ENCODE data around the gene PRSS16. TPM values are rescaled to one million over a fixed set of nuclear protein-coding genes. Genes with fewer than 3 reads are reported as not detected.

The PRSS16 gene
- total RNA-seq, 2 donors from 2014 or later = 11.9 to 15.2 TPM

DNA sequence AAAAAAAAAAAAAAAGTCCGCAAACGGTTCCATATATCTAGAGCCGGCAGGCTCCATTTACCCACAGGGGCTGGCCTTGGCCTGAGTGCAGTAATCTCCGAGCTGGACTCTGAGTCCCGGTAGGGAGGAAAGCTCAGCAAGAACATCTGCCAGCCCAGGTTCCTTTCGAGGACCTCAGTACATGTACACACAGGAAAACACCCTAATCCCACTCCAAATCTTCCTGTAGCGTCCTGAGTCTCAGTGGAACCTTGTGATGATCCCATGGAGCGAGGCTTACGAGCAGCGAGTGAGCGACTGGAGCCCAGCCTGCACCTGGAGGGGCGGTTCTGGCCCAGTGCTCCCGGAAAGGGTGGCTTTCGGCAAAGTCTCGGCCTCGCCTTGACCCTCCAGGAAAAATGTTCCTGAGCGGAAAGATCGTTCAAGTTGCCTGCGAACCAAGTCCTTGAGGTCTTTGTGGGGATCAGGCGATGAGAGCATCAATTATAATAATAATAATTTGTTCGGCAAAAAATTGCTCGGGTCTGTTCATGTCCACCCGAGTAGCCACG lies 32.1 kb downstream of the PRSS16 start:
- H3K4me3 ChIP-seq = no peak overlapping the region
- H3K27me3 ChIP-seq (replicated peaks; ENCODE audit: insufficient read depth) = peaks cover 41% of the 10 kb centered on the region
- TF ChIP-seq POLR2A (IDR thresholded peaks at IDR 0.05) = no peak
- TF ChIP-seq POLR2AphosphoS5 (IDR thresholded peaks at IDR 0.05) = no peak
- TF ChIP-seq, protein P1, sequence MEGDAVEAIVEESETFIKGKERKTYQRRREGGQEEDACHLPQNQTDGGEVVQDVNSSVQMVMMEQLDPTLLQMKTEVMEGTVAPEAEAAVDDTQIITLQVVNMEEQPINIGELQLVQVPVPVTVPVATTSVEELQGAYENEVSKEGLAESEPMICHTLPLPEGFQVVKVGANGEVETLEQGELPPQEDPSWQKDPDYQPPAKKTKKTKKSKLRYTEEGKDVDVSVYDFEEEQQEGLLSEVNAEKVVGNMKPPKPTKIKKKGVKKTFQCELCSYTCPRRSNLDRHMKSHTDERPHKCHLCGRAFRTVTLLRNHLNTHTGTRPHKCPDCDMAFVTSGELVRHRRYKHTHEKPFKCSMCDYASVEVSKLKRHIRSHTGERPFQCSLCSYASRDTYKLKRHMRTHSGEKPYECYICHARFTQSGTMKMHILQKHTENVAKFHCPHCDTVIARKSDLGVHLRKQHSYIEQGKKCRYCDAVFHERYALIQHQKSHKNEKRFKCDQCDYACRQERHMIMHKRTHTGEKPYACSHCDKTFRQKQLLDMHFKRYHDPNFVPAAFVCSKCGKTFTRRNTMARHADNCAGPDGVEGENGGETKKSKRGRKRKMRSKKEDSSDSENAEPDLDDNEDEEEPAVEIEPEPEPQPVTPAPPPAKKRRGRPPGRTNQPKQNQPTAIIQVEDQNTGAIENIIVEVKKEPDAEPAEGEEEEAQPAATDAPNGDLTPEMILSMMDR (IDR thresholded peaks at IDR 0.05) = no peak
- 6% methylated on average over 24 of the region's 24 CpGs for WGBS
- no peaks in the 10 kb centered on the region for H3K36me3 ChIP-seq
- no peak for DNase-seq (ENCODE audit: low spot score)
- intact Hi-C loops (cut with DNase I) = no loop called here
- no peaks in the 10 kb centered on the region for H3K4me1 ChIP-seq (replicated peaks)
- no peaks in the 10 kb centered on the region for H3K9me3 ChIP-seq
- no peak overlapping the region for H3K27ac ChIP-seq

DNA sequence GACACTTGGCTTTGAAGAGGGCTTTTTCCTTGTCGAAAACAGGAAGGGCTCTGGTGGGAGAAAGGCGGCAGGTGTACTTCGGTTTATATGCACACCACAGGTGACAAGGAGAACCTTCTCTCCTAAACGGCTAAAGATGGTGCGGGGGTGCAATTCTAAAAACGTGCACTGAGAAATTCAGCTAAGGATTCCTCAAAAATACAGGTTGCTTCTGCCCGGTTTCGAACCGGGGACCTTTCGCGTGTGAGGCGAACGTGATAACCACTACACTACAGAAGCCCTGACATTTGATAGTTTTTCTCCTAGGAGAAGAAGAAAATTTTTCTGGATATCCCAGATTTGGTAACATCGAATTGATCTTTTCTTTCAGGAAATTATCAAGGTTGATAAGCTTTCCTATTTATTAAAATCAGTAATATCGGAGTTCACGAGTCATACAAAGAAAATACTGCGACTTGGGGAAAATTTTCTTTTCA lies 32.6 kb downstream of the PRSS16 start:
- Histone ChIP-seq H3K36me3 (no peaks in the 10 kb centered on the region), H3K9me3 (no peaks in the 10 kb centered on the region), H3K4me3 (no peak overlapping the region), H3K27ac (no peak overlapping the region), H3K27me3 (replicated peaks; ENCODE audit: insufficient read depth) (peaks cover 45% of the 10 kb centered on the region), H3K4me1 (replicated peaks) (no peaks in the 10 kb centered on the region)
- 4% methylated on average over 17 of the region's 17 CpGs for WGBS
- intact Hi-C loops (cut with DNase I) = no loop called here
- no peak for TF ChIP-seq POLR2A (IDR thresholded peaks at IDR 0.05)
- no peak for TF ChIP-seq POLR2AphosphoS5 (IDR thresholded peaks at IDR 0.05)
- TF ChIP-seq, protein P1 (IDR thresholded peaks at IDR 0.05) = no peak
- DNase-seq (ENCODE audit: low spot score) = no peak

DNA sequence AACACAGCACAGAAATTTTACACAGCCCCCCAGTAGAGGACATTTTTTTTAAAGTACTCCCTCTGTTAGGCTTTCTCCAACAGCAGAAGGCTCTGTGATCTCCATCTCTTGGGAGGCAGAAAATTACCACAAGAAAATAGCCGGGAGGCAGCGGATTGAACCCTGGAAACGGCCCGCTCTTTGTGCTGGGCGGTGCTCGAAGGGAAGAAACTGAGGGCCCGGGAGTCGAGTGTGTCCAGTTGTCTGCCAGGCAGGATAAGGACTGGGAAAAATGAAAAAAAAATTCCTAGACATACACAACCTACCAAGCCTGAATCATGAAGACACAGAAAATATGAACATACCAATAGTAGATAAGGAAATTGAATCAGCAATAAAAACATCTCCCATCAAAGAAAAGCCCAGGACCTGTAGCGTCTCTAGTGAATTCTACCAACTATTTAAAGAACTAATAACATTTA lies 33.1 kb downstream of the PRSS16 start:
- intact Hi-C loops (cut with DNase I) = no loop called here

DNA sequence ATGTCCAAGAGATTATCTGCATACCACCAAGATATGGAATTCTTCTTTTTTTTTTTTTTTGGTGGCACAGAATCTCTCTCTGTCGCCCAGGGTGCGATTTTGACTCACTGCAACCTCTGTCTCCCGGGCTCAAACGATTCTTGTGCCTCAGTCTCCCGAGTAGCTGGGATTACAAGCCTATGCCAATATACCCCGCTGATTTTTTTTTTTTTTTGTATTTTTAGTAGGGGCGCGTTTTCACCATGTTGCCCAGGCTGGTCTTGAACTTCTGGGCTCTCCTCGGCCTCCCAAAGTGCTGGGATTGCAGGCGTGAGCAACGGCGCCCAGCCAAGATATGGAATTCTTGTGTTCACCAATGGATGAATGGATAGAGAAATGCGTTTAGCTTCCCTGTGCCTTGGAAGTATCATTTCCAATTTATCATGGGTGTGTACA lies 33.6 kb downstream of the PRSS16 start:
- no peak for TF ChIP-seq POLR2AphosphoS5 (IDR thresholded peaks at IDR 0.05)
- TF ChIP-seq, protein P1 (IDR thresholded peaks at IDR 0.05) = no peak
- TF ChIP-seq POLR2A (IDR thresholded peaks at IDR 0.05) = no peak
- 9% methylated on average over 13 of the region's 13 CpGs for WGBS
- DNase-seq (ENCODE audit: low spot score) = no peak
- peaks cover 47% of the 10 kb centered on the region for H3K27me3 ChIP-seq (replicated peaks; ENCODE audit: insufficient read depth)
- no peaks in the 10 kb centered on the region for H3K9me3 ChIP-seq
- H3K36me3 ChIP-seq = no peaks in the 10 kb centered on the region
- no peak overlapping the region for H3K27ac ChIP-seq
- H3K4me3 ChIP-seq = no peak overlapping the region
- no peaks in the 10 kb centered on the region for H3K4me1 ChIP-seq (replicated peaks)
- intact Hi-C loops (cut with DNase I) = no loop called here

More for the DNA sequence above, 33.1 kb downstream of the PRSS16 start:
- WGBS = 5% methylated on average over 9 of the region's 9 CpGs
- Histone ChIP-seq H3K4me3 (no peak overlapping the region), H3K27me3 (replicated peaks; ENCODE audit: insufficient read depth) (peaks cover 46% of the 10 kb centered on the region), H3K9me3 (no peaks in the 10 kb centered on the region), H3K36me3 (no peaks in the 10 kb centered on the region), H3K4me1 (replicated peaks) (no peaks in the 10 kb centered on the region), H3K27ac (no peak overlapping the region)
- TF ChIP-seq, protein P1 (IDR thresholded peaks at IDR 0.05) = no peak
- TF ChIP-seq POLR2AphosphoS5 (IDR thresholded peaks at IDR 0.05) = no peak
- TF ChIP-seq POLR2A (IDR thresholded peaks at IDR 0.05) = no peak
- DNase-seq (ENCODE audit: low spot score) = no peak

DNA sequence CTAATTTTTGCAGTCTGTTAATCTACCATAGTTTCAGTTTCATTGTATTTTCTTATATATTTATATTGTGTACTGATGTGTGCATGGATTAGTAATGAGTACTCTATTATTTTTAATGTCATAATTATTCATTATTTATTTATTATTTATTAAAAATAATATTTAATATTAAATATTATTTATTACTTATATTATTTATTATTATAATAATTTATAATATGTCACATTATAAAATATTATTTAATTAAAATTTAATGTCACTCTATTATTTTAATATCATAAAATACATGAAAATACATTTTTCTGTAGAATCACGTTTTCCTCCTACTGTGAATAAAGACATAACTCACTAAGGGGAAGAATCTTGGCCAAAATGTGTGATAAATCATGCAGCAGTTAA lies 34.1 kb downstream of the PRSS16 start:
- Histone ChIP-seq H3K27me3 (replicated peaks; ENCODE audit: insufficient read depth) (peaks cover 51% of the 10 kb centered on the region), H3K27ac (no peak overlapping the region), H3K4me1 (replicated peaks) (no peaks in the 10 kb centered on the region), H3K9me3 (no peaks in the 10 kb centered on the region), H3K36me3 (no peaks in the 10 kb centered on the region), H3K4me3 (no peak overlapping the region)
- 17% methylated on average over 1 of the region's 1 CpG for WGBS
- intact Hi-C loops (cut with DNase I) = no loop called here
- DNase-seq (ENCODE audit: low spot score) = no peak
- no peak for TF ChIP-seq POLR2A (IDR thresholded peaks at IDR 0.05)
- TF ChIP-seq, protein P1 (IDR thresholded peaks at IDR 0.05) = no peak
- TF ChIP-seq POLR2AphosphoS5 (IDR thresholded peaks at IDR 0.05) = no peak

All from prostate gland (tissue), 2 donors.